WTC11 (cell line): ENCODE measurements around the gene KIDINS220. TPM values are rescaled to one million over a fixed set of nuclear protein-coding genes. Genes with fewer than 3 reads are reported as not detected.

Experiments used
- ATAC-seq: fragments of 200-7000 bp; cut with Tn5 transposase; 2 replicates; pipeline ENCODE4 v1.10.0; 2021; ENCODE audit warnings: mild to moderate bottlenecking, moderate library complexity
- CTCF ChIA-PET: fragments of 300-600 bp; sonication (Branson Sonifier 250); formaldehyde crosslinking; loops from one replicate; lab custom pipeline; 2021; ENCODE audit warnings: antibody characterized with exemption; lab: Charles Lee
- POLR2A ChIA-PET: fragments of 350-600 bp; sonication (Branson Sonifier 250); formaldehyde crosslinking; loops from one replicate; lab custom pipeline; 2021; ENCODE audit warnings: antibody characterized with exemption; lab: Charles Lee
- DNase-seq: peaks from one replicate; pipeline ENCODE4 v3.0.0; 2021; ENCODE audit warnings: low spot score
- H3K27ac Mint-ChIP-seq: 2 replicates; pipeline ENCODE4 v1.8.0; 2021; ENCODE audit warnings: mixed read lengths
- H3K27me3 Mint-ChIP-seq: 2 replicates; pipeline ENCODE4 v1.8.0; 2021; ENCODE audit warnings: low read depth, mild to moderate bottlenecking, moderate library complexity, mixed read lengths
- H3K36me3 Mint-ChIP-seq: 2 replicates; pipeline ENCODE4 v1.8.0; 2021; ENCODE audit warnings: mixed read lengths
- H3K4me1 Mint-ChIP-seq: 2 replicates; pipeline ENCODE4 v1.8.0; 2022; ENCODE audit warnings: mixed read lengths
- H3K4me3 Mint-ChIP-seq: 2 replicates; pipeline ENCODE4 v1.8.0; 2021; ENCODE audit warnings: mild to moderate bottlenecking, moderate library complexity, mixed read lengths
- H3K9me3 Mint-ChIP-seq: 2 replicates; pipeline ENCODE4 v1.8.0; 2021; ENCODE audit warnings: mixed read lengths
- CBFB ChIP-seq: sonication (generic); formaldehyde crosslinking; IDR thresholded peaks from 2 replicates; pipeline ENCODE4 v1.8.1; 2022; ENCODE audit warnings: mild to moderate bottlenecking, low read depth, missing genetic modification reagents
- E2F4 ChIP-seq: sonication (generic); formaldehyde crosslinking; IDR thresholded peaks from 2 replicates; pipeline ENCODE4 v1.8.1; 2022; ENCODE audit warnings: low read depth, mild to moderate bottlenecking, moderate library complexity, missing genetic modification reagents, borderline replicate concordance
- ERG ChIP-seq: fragments of 250-450 bp; sonication (Bioruptor Pico); IDR thresholded peaks from 2 replicates; pipeline ENCODE4 v1.8.0; 2021; ENCODE audit warnings: mild to moderate bottlenecking
- FOXP1 ChIP-seq: sonication (generic); formaldehyde crosslinking; IDR thresholded peaks from 2 replicates; pipeline ENCODE4 v1.8.0; 2022; ENCODE audit warnings: missing genetic modification reagents, mild to moderate bottlenecking, moderate library complexity, borderline replicate concordance
- MLX ChIP-seq: sonication (generic); formaldehyde crosslinking; IDR thresholded peaks from 2 replicates; pipeline ENCODE4 v1.8.1; 2023; ENCODE audit warnings: mild to moderate bottlenecking, missing genetic modification reagents, moderate library complexity
- MXD4 ChIP-seq: fragments of 250-450 bp; sonication (Bioruptor Pico); IDR thresholded peaks from 2 replicates; pipeline ENCODE4 v1.8.0; 2021; ENCODE audit warnings: mild to moderate bottlenecking, moderate library complexity, borderline replicate concordance
- OVOL2 ChIP-seq: fragments of 250-450 bp; sonication (Bioruptor Pico); IDR thresholded peaks from 2 replicates; pipeline ENCODE4 v1.9.0; 2021; ENCODE audit warnings: mild to moderate bottlenecking, borderline replicate concordance
- PRRX2 ChIP-seq: fragments of 250-450 bp; sonication (Bioruptor Pico); IDR thresholded peaks from 2 replicates; pipeline ENCODE4 v1.8.0; 2021; ENCODE audit warnings: mild to moderate bottlenecking
- SMAD3 ChIP-seq: sonication (generic); formaldehyde crosslinking; IDR thresholded peaks from 2 replicates; pipeline ENCODE4 v1.8.0; 2022; ENCODE audit warnings: missing genetic modification reagents, mild to moderate bottlenecking, borderline replicate concordance
- SOX15 ChIP-seq: fragments of 250-450 bp; sonication (Bioruptor Pico); IDR thresholded peaks from 2 replicates; pipeline ENCODE4 v1.9.0; 2021; ENCODE audit warnings: mild to moderate bottlenecking
- SP1 ChIP-seq: sonication (generic); formaldehyde crosslinking; conservative IDR thresholded peaks from 2 replicates; pipeline ENCODE4 v1.8.1; 2022; ENCODE audit warnings: missing genetic modification reagents
- TEAD1 ChIP-seq: sonication (generic); formaldehyde crosslinking; IDR thresholded peaks from 2 replicates; pipeline ENCODE4 v1.8.0; 2022; ENCODE audit warnings: mild to moderate bottlenecking, missing genetic modification reagents
- ZNF138 ChIP-seq: sonication (generic); formaldehyde crosslinking; conservative IDR thresholded peaks from 2 replicates; pipeline ENCODE4 v1.8.1; 2022; ENCODE audit warnings: mild to moderate bottlenecking, moderate library complexity, missing genetic modification reagents
- ZNF232 ChIP-seq: sonication (generic); formaldehyde crosslinking; IDR thresholded peaks from 2 replicates; pipeline ENCODE4 v1.8.0; 2022; ENCODE audit warnings: mild to moderate bottlenecking, missing genetic modification reagents
- ZNF263 ChIP-seq: sonication (generic); formaldehyde crosslinking; IDR thresholded peaks from 2 replicates; pipeline ENCODE4 v1.8.1; 2022; ENCODE audit warnings: low read depth, mild to moderate bottlenecking, moderate library complexity, missing genetic modification reagents
- total RNA-seq: library from RNA; stranded (reverse); gene quantifications from 3 replicates; pipeline ENCODE4 v1.2.3, GENCODE V29; 2021
- TF ChIP-seq, protein P1 (sequence below): sonication (generic); formaldehyde crosslinking; conservative IDR thresholded peaks from 2 replicates; pipeline ENCODE4 v1.8.1; 2022; ENCODE audit warnings: mild to moderate bottlenecking, missing genetic modification reagents
- TF ChIP-seq, protein P2 (sequence below): sonication (generic); formaldehyde crosslinking; IDR thresholded peaks from 2 replicates; pipeline ENCODE4 v1.8.0; 2022; ENCODE audit warnings: mild to moderate bottlenecking, missing genetic modification reagents
- TF ChIP-seq, protein P3 (sequence below): fragments of 250-450 bp; sonication (Bioruptor Pico); IDR thresholded peaks from 2 replicates; pipeline ENCODE4 v2.1.2; 2022; ENCODE audit warnings: mild to moderate bottlenecking, moderate library complexity
- TF ChIP-seq, protein P4 (sequence below): sonication (generic); formaldehyde crosslinking; IDR thresholded peaks from 2 replicates; pipeline ENCODE4 v1.8.0; 2022; ENCODE audit warnings: missing genetic modification reagents
- TF ChIP-seq, protein P5 (sequence below): sonication (generic); formaldehyde crosslinking; IDR thresholded peaks from 2 replicates; pipeline ENCODE4 v1.8.1; 2023; ENCODE audit warnings: mild to moderate bottlenecking, missing genetic modification reagents, moderate library complexity

The KIDINS220 gene
- total RNA-seq, 1 experiment from 2014 or later: 23.9 TPM

DNA sequence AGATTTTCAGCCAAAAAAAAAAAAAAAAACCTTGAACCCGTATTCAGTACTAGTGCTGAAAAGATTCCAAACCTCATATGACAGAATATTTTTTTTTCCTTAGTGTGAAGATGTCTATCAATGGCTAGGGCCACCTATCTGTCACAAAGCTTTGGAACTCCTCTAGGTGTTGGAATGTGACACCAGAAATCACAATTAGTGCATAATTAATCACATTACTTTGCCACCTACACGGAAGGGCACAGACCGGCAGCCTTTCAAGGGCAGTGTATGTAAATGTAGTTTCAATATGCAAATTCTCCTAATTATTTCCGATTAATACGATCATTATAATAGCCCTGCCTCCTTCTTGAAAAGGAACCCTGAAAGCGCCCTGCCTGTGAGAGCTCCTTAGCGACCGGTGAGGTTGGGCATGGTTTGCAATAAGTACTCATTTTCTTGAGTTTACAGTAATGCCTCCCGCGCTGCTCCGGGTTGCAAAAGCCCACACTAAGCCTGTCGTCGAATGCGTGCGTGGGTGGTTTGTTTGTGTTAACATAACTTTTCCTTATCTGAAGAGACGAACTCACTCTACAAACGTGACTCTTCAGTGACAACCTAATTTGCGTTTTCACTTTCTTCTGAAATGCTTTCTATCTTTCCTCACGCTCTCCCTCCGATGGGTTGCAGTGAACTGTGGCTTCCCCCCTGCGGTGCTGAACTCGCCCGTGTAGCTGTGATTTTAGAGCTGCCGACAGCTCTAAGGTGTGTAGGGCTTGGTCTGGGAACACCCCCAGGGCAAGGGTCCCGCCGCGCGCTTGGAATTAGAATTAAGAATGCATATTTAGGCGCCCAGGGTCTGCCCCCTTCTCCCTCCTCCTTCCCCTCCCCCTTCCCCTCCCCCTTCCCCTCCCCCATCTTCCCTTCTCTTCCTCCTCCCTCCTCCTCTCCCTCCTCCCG is 156.3 kb downstream of the KIDINS220 start:
- POLR2A ChIA-PET: interaction anchor here (0.5 to 2.1 kb wide), 14 partner anchors 11 to 1250 kb away, joined by 3 to 11 read pairs (median 4); no protein-coding TSS in a partner anchor
- Mint-ChIP-seq H3K27ac (peak overlapping the region; percentile 99), H3K9me3 (no peaks in the 10 kb centered on the region), H3K27me3 (peaks cover 51% of the 10 kb centered on the region), H3K36me3 (peaks cover 17% of the 10 kb centered on the region), H3K4me3 (peak overlapping the region; percentile 78)
- peak; percentile 0 for ATAC-seq
- CTCF ChIA-PET: interaction anchor here (0.6 to 2.9 kb wide), 16 partner anchors 12 to 1250 kb away, joined by 3 to 17 read pairs (median 4); no protein-coding TSS in a partner anchor
- peak; percentile 87 for DNase-seq
- no peak for TF ChIP-seq PRRX2
- no peak for TF ChIP-seq ERG
- no peak for TF ChIP-seq OVOL2
- TF ChIP-seq ZNF138: no peak
- TF ChIP-seq, protein P1, sequence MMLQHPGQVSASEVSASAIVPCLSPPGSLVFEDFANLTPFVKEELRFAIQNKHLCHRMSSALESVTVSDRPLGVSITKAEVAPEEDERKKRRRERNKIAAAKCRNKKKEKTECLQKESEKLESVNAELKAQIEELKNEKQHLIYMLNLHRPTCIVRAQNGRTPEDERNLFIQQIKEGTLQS (CRISPR knock-in tag): no peak
- TF ChIP-seq MXD4 (CRISPR knock-in tag): no peak
- no peak for TF ChIP-seq SP1 (CRISPR knock-in tag)
- TF ChIP-seq, protein P2, sequence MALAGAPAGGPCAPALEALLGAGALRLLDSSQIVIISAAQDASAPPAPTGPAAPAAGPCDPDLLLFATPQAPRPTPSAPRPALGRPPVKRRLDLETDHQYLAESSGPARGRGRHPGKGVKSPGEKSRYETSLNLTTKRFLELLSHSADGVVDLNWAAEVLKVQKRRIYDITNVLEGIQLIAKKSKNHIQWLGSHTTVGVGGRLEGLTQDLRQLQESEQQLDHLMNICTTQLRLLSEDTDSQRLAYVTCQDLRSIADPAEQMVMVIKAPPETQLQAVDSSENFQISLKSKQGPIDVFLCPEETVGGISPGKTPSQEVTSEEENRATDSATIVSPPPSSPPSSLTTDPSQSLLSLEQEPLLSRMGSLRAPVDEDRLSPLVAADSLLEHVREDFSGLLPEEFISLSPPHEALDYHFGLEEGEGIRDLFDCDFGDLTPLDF (CRISPR knock-in tag): no peak
- no peak for TF ChIP-seq CBFB
- no peak for TF ChIP-seq SOX15
- TF ChIP-seq ZNF232 (CRISPR knock-in tag): no peak
- no peak for TF ChIP-seq FOXP1 (CRISPR knock-in tag)
- TF ChIP-seq E2F4: no peak
- TF ChIP-seq, protein P3, sequence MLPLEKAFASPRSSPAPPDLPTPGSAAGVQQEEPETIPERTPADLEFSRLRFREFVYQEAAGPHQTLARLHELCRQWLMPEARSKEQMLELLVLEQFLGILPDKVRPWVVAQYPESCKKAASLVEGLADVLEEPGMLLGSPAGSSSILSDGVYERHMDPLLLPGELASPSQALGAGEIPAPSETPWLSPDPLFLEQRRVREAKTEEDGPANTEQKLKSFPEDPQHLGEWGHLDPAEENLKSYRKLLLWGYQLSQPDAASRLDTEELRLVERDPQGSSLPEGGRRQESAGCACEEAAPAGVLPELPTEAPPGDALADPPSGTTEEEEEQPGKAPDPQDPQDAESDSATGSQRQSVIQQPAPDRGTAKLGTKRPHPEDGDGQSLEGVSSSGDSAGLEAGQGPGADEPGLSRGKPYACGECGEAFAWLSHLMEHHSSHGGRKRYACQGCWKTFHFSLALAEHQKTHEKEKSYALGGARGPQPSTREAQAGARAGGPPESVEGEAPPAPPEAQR (CRISPR knock-in tag): no peak
- TF ChIP-seq, protein P4, sequence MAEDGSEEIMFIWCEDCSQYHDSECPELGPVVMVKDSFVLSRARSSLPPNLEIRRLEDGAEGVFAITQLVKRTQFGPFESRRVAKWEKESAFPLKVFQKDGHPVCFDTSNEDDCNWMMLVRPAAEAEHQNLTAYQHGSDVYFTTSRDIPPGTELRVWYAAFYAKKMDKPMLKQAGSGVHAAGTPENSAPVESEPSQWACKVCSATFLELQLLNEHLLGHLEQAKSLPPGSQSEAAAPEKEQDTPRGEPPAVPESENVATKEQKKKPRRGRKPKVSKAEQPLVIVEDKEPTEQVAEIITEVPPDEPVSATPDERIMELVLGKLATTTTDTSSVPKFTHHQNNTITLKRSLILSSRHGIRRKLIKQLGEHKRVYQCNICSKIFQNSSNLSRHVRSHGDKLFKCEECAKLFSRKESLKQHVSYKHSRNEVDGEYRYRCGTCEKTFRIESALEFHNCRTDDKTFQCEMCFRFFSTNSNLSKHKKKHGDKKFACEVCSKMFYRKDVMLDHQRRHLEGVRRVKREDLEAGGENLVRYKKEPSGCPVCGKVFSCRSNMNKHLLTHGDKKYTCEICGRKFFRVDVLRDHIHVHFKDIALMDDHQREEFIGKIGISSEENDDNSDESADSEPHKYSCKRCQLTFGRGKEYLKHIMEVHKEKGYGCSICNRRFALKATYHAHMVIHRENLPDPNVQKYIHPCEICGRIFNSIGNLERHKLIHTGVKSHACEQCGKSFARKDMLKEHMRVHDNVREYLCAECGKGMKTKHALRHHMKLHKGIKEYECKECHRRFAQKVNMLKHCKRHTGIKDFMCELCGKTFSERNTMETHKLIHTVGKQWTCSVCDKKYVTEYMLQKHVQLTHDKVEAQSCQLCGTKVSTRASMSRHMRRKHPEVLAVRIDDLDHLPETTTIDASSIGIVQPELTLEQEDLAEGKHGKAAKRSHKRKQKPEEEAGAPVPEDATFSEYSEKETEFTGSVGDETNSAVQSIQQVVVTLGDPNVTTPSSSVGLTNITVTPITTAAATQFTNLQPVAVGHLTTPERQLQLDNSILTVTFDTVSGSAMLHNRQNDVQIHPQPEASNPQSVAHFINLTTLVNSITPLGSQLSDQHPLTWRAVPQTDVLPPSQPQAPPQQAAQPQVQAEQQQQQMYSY (CRISPR knock-in tag): no peak
- no peak for TF ChIP-seq MLX (CRISPR knock-in tag)
- no peak for TF ChIP-seq SMAD3 (CRISPR knock-in tag)
- TF ChIP-seq, protein P5, sequence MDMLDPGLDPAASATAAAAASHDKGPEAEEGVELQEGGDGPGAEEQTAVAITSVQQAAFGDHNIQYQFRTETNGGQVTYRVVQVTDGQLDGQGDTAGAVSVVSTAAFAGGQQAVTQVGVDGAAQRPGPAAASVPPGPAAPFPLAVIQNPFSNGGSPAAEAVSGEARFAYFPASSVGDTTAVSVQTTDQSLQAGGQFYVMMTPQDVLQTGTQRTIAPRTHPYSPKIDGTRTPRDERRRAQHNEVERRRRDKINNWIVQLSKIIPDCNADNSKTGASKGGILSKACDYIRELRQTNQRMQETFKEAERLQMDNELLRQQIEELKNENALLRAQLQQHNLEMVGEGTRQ (CRISPR knock-in tag): no peak
- TF ChIP-seq ZNF263 (CRISPR knock-in tag): no peak
- TF ChIP-seq TEAD1 (CRISPR knock-in tag): no peak
- TF ChIP-seq, all 79 proteins: peak for 0
- H3K4me1 Mint-ChIP-seq: peaks cover 50% of the 10 kb centered on the region
